SK-N-SH (cell line): ENCODE results near the gene LPP. TPM values are rescaled to one million over a fixed set of nuclear protein-coding genes. Genes with fewer than 3 reads are reported as not detected.

Experiments
- CTCF ChIA-PET: fragments of 300-600, 350-600 bp; formaldehyde crosslinking; extraction: SDS; loops from one replicate; lab custom pipeline; 2021; lab: Yijun Ruan, JAX
- POLR2A ChIA-PET: fragments of 350-600 bp; sonication (Branson Sonifier 250); formaldehyde crosslinking; extraction: SDS; loops from one replicate; lab custom pipeline; 2020; ENCODE audit warnings: antibody characterized with exemption, inconsistent platforms; lab: Yijun Ruan, JAX
- DNase-seq: peaks from one replicate; pipeline ENCODE4 v3.0.0; 2012
- H2AFZ ChIP-seq: fragments of 200-600 bp; sonication (generic); 2 replicates; pipeline ENCODE4 v1.8.1; 2016; ENCODE audit warnings: antibody characterized with exemption, mild to moderate bottlenecking, low read depth
- H3F3A ChIP-seq: fragments of 200-600 bp; sonication (generic); replicated peaks from 2 replicates; pipeline ENCODE3; 2016; ENCODE audit warnings: antibody characterized with exemption, mild to moderate bottlenecking; ENCODE audit not compliant: insufficient read depth
- H3K27ac ChIP-seq, 2 experiments: fragments of 200-500 bp in 1 of 2; fragments of 200-600 bp in 1 of 2; sonication (Bioruptor generic) in 1 of 2; sonication (generic), shearing (Covaris generic) in 1 of 2; 2 replicates each; pipeline versions ENCODE4 v1.5.1 to v1.6.1; 2014 to 2016; ENCODE audit warnings: low read depth in 2 of 2, inconsistent platforms in 1 of 2, low read length in 1 of 2, mild to moderate bottlenecking in 1 of 2, mixed read lengths in 1 of 2
- H3K27me3 ChIP-seq: fragments of 200-600 bp; sonication (generic), shearing (Covaris generic); 2 replicates; pipeline ENCODE4 v1.6.1; 2016; ENCODE audit warnings: mixed run types; ENCODE audit not compliant: insufficient read depth
- H3K36me3 ChIP-seq, 2 experiments: fragments of 200-500 bp in 1 of 2; fragments of 200-600 bp in 1 of 2; sonication (Bioruptor generic) in 1 of 2; sonication (generic) in 1 of 2; replicated peaks in 1 of 2; 2 replicates each; pipeline versions ENCODE3 to v1.5.1; 2014 to 2016; ENCODE audit warnings: low read length in 1 of 2, mild to moderate bottlenecking in 1 of 2; ENCODE audit not compliant: insufficient read depth in 2 of 2, control insufficient read depth in 1 of 2
- H3K4me1 ChIP-seq, 2 experiments: fragments of 200-500 bp in 1 of 2; fragments of 200-600 bp in 1 of 2; sonication (Bioruptor generic) in 1 of 2; sonication (generic), shearing (Covaris generic) in 1 of 2; 2 replicates each; pipeline versions ENCODE4 v1.5.1 to v1.6.1; 2014 to 2016; ENCODE audit warnings: low read depth in 1 of 2, low read length in 1 of 2, mixed run types in 1 of 2; ENCODE audit not compliant: insufficient read depth in 2 of 2, control insufficient read depth in 1 of 2
- H3K4me2 ChIP-seq: fragments of 200-600 bp; sonication (generic), shearing (Covaris generic); 2 replicates; pipeline ENCODE4 v1.6.1; 2017; ENCODE audit warnings: mixed run types
- H3K4me3 ChIP-seq, 2 experiments: fragments of 200-500 bp in 1 of 2; fragments of 200-600 bp in 1 of 2; sonication (Bioruptor generic) in 1 of 2; sonication (generic), shearing (Covaris generic) in 1 of 2; 2 replicates each; pipeline versions ENCODE4 v1.5.1 to v1.8.1; 2014 to 2016; ENCODE audit warnings: low read depth in 2 of 2, inconsistent platforms in 1 of 2, low read length in 1 of 2, mild to moderate bottlenecking in 1 of 2, mixed read lengths in 1 of 2, moderate library complexity in 1 of 2
- H3K79me2 ChIP-seq: fragments of 200-600 bp; sonication (generic); 2 replicates; pipeline ENCODE4 v1.8.1; 2017; ENCODE audit warnings: mild to moderate bottlenecking; ENCODE audit not compliant: insufficient read depth
- H3K9ac ChIP-seq: fragments of 200-600 bp; sonication (generic); 2 replicates; pipeline ENCODE4 v1.6.1; 2017; ENCODE audit warnings: mixed run types
- H3K9me2 ChIP-seq: fragments of 200-600 bp; sonication (generic); 2 replicates; pipeline ENCODE4 v1.6.1; 2017; ENCODE audit warnings: mixed run types
- H3K9me3 ChIP-seq: fragments of 200-600 bp; sonication (generic); 2 replicates; pipeline ENCODE4 v1.6.1; 2017; ENCODE audit warnings: mixed run types, mild to moderate bottlenecking, moderate library complexity
- H4K20me1 ChIP-seq: fragments of 200-600 bp; sonication (generic); 2 replicates; pipeline ENCODE4 v1.6.1; 2017; ENCODE audit warnings: mild to moderate bottlenecking, mixed run types; ENCODE audit not compliant: insufficient read depth
- ELF1 ChIP-seq: IDR thresholded peaks from 2 replicates; pipeline ENCODE4 v1.4.0; 2012
- EP300 ChIP-seq, 2 experiments: IDR thresholded peaks; 2 replicates each; pipeline versions ENCODE4 v1.4.0 to v1.6.1; 2012; ENCODE audit warnings: borderline replicate concordance in 1 of 2, low read depth in 1 of 2, low read length in 1 of 2
- FOSL2 ChIP-seq: IDR thresholded peaks from 2 replicates; pipeline ENCODE4 v1.4.0; 2012; ENCODE audit warnings: low read depth, mild to moderate bottlenecking, moderate library complexity, borderline replicate concordance
- NFIC ChIP-seq: IDR thresholded peaks from 2 replicates; pipeline ENCODE4 v1.4.0; 2012; ENCODE audit warnings: borderline replicate concordance
- POLR2AphosphoS5 ChIP-seq: IDR thresholded peaks from 2 replicates; pipeline ENCODE4 v1.6.1; 2012; ENCODE audit warnings: low read depth, low read length
- RFX5 ChIP-seq: IDR thresholded peaks from 2 replicates; pipeline ENCODE4 v1.6.1; 2012; ENCODE audit warnings: mild to moderate bottlenecking, improper control_type of control experiment, low read length
- TAF1 ChIP-seq: IDR thresholded peaks from 2 replicates; pipeline ENCODE4 v1.6.1; 2012; ENCODE audit warnings: low read depth, mild to moderate bottlenecking, low read length, moderate library complexity, borderline replicate concordance
- TCF12 ChIP-seq: IDR thresholded peaks from 2 replicates; pipeline ENCODE4 v1.4.0; 2012
- USF1 ChIP-seq: IDR thresholded peaks from 2 replicates; pipeline ENCODE4 v1.4.0; 2012; ENCODE audit warnings: low read depth, borderline replicate concordance
- WGBS: methylation state at CpG from one replicate; pipeline ENCODE4 v1.1.6; 2017; ENCODE audit warnings: low lambda C conversion rate; 5-methylcytosine and 5-hydroxymethylcytosine counted together
- polyA plus RNA-seq, 3 experiments: library from polyadenylated mRNA; depleted of rRNA; stranded (reverse); fragments of >200 nt; gene quantifications; 2 replicates each; pipeline ENCODE4 v1.2.3, GENCODE V29; 2012
- TF ChIP-seq, protein P1 (sequence below): fragments of 150-350 bp; IDR thresholded peaks from 2 replicates; pipeline ENCODE4 v1.6.1; 2016; ENCODE audit warnings: mild to moderate bottlenecking, low read depth, low read length
- TF ChIP-seq, protein P2 (sequence below): fragments of 200-600 bp; sonication (generic); IDR thresholded peaks from 2 replicates; pipeline ENCODE4 v1.6.1; 2017; ENCODE audit warnings: antibody characterized with exemption, mild to moderate bottlenecking, moderate library complexity

LPP gene
- polyA plus RNA-seq, 1 of the 3 experiments (the other 2 are of a cell fraction) = 6.6 TPM

GRCh38 chr3:188604651-188605050 is 450.7 kb downstream of the LPP start:
- Histone ChIP-seq H4K20me1 (no peaks in the 10 kb centered on the region), H3K9me2 (no peaks in the 10 kb centered on the region), H3K4me1 (no peaks in the 10 kb centered on the region; a peak in 1 of 4 replicates), H3K27me3 (no peaks in the 10 kb centered on the region), H3K9ac (no peak overlapping the region), H2AFZ (no peak overlapping the region), H3K4me2 (no peak overlapping the region), H3K79me2 (peaks cover 31% of the 10 kb centered on the region), H3K27ac (no peak overlapping the region; a peak in 1 of 4 replicates), H3K36me3 (peaks cover 5 to 17% of the 10 kb centered on the region in 2 experiments), H3K4me3 (no peak overlapping the region), H3K9me3 (peaks cover 7% of the 10 kb centered on the region; the same call in 1 of the 2 replicates), H3F3A (peaks cover 26% of the 10 kb centered on the region)
- whole genome bisulfite sequencing = 56% methylated on average over 1 of the region's 1 CpG
- ChIA-PET POLR2A (no interaction called here), CTCF (no interaction called here)
- TF ChIP-seq, protein P1, sequence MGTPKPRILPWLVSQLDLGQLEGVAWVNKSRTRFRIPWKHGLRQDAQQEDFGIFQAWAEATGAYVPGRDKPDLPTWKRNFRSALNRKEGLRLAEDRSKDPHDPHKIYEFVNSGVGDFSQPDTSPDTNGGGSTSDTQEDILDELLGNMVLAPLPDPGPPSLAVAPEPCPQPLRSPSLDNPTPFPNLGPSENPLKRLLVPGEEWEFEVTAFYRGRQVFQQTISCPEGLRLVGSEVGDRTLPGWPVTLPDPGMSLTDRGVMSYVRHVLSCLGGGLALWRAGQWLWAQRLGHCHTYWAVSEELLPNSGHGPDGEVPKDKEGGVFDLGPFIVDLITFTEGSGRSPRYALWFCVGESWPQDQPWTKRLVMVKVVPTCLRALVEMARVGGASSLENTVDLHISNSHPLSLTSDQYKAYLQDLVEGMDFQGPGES = no peak
- TF ChIP-seq, protein P2, sequence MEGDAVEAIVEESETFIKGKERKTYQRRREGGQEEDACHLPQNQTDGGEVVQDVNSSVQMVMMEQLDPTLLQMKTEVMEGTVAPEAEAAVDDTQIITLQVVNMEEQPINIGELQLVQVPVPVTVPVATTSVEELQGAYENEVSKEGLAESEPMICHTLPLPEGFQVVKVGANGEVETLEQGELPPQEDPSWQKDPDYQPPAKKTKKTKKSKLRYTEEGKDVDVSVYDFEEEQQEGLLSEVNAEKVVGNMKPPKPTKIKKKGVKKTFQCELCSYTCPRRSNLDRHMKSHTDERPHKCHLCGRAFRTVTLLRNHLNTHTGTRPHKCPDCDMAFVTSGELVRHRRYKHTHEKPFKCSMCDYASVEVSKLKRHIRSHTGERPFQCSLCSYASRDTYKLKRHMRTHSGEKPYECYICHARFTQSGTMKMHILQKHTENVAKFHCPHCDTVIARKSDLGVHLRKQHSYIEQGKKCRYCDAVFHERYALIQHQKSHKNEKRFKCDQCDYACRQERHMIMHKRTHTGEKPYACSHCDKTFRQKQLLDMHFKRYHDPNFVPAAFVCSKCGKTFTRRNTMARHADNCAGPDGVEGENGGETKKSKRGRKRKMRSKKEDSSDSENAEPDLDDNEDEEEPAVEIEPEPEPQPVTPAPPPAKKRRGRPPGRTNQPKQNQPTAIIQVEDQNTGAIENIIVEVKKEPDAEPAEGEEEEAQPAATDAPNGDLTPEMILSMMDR = no peak
- TF ChIP-seq RFX5 = no peak
- no peak for TF ChIP-seq POLR2AphosphoS5
- no peak for TF ChIP-seq EP300 (IDR thresholded peaks at IDR 0.05; ENCODE audit: borderline replicate concordance in 1 of 2, low read depth in 1 of 2, low read length in 1 of 2)
- no peak for TF ChIP-seq TAF1
- DNase-seq = no peak

- Histone ChIP-seq H3F3A (peaks cover 26% of the 10 kb centered on the region), H3K27me3 (no peaks in the 10 kb centered on the region), H3K27ac (peak overlapping the region in 1 of 2 experiments; percentile 17; a peak in 1 of 4 replicates), H3K36me3 (peaks cover 11 to 23% of the 10 kb centered on the region in 2 experiments), H3K4me3 (no peak overlapping the region), H3K4me2 (no peak overlapping the region), H3K9me2 (no peaks in the 10 kb centered on the region), H3K9me3 (peaks cover 7% of the 10 kb centered on the region; the same call in 1 of the 2 replicates), H4K20me1 (no peaks in the 10 kb centered on the region), H3K4me1 (no peaks in the 10 kb centered on the region; a peak in 1 of 4 replicates), H2AFZ (no peak overlapping the region), H3K9ac (no peak overlapping the region), H3K79me2 (peaks cover 31% of the 10 kb centered on the region)
- ChIA-PET CTCF (no interaction called here), POLR2A (no interaction called here)
- no peak for DNase-seq
- TF ChIP-seq FOSL2 (no peak), NFIC (no peak), ELF1 (no peak), TCF12 (0 out of 2 replicates have a peak, but pooled peaks have one; percentile 14), USF1 (no peak)
These were observed 451.3 kb downstream of the LPP start for GRCh38 chr3:188605231-188605630.
